Sigmoid colon (tissue), 4 donors: ENCODE data around the gene SLN.

Experiments used
- EP300 ChIP-seq, 4 donors: sonication (generic); formaldehyde crosslinking; IDR thresholded peaks; one replicate each; pipeline ENCODE4 v1.6.1; 2017; ENCODE audit warnings: antibody characterized with exemption in 4 of 4
- POLR2AphosphoS5 ChIP-seq, 4 donors: sonication (generic); formaldehyde crosslinking; IDR thresholded peaks; one replicate each; pipeline ENCODE4 v1.6.1; 2017; ENCODE audit warnings: antibody characterized with exemption in 4 of 4
- TF ChIP-seq, protein P1 (sequence below), 4 experiments: fragments of 450-650 bp in 3 of 4; fragments of 200-600 bp in 1 of 4; IDR thresholded peaks; one replicate each; pipeline ENCODE4 v1.5.1; 2016 to 2019; ENCODE audit warnings: antibody characterized with exemption in 4 of 4, mild to moderate bottlenecking in 3 of 4, moderate library complexity in 2 of 4

DNA sequence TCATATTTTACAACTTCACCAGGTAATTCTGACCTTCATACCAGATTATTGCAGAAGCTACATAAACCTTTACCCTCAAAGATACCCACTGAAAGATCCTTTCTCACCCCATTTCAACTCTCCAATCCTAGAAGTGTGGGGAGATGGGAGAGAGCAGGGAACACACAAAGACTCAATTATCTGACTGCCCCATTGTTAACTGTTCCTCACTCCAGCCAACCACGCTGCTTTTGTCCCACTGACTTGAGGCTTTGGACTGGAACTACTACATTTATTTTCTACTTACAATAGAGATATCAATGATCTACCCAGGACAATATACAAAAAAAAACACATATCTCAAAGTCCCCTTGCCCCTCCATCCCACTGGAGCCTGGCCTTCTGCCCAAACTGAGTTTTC lies 44.7 kb upstream of the SLN start:
- TF ChIP-seq, protein P1, sequence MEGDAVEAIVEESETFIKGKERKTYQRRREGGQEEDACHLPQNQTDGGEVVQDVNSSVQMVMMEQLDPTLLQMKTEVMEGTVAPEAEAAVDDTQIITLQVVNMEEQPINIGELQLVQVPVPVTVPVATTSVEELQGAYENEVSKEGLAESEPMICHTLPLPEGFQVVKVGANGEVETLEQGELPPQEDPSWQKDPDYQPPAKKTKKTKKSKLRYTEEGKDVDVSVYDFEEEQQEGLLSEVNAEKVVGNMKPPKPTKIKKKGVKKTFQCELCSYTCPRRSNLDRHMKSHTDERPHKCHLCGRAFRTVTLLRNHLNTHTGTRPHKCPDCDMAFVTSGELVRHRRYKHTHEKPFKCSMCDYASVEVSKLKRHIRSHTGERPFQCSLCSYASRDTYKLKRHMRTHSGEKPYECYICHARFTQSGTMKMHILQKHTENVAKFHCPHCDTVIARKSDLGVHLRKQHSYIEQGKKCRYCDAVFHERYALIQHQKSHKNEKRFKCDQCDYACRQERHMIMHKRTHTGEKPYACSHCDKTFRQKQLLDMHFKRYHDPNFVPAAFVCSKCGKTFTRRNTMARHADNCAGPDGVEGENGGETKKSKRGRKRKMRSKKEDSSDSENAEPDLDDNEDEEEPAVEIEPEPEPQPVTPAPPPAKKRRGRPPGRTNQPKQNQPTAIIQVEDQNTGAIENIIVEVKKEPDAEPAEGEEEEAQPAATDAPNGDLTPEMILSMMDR (IDR thresholded peaks at IDR 0.05): no peak
- TF ChIP-seq POLR2AphosphoS5 (IDR thresholded peaks at IDR 0.05) (no peak), EP300 (IDR thresholded peaks at IDR 0.05) (no peak)
